Measurements from ENCODE around the gene XRCC1.
"Not testable (repeated sequence)": the region's sequence is repeated elsewhere in the genome, so short reads cannot be mapped to it uniquely, and the experiment has no call there.

The XRCC1 gene

DNA sequence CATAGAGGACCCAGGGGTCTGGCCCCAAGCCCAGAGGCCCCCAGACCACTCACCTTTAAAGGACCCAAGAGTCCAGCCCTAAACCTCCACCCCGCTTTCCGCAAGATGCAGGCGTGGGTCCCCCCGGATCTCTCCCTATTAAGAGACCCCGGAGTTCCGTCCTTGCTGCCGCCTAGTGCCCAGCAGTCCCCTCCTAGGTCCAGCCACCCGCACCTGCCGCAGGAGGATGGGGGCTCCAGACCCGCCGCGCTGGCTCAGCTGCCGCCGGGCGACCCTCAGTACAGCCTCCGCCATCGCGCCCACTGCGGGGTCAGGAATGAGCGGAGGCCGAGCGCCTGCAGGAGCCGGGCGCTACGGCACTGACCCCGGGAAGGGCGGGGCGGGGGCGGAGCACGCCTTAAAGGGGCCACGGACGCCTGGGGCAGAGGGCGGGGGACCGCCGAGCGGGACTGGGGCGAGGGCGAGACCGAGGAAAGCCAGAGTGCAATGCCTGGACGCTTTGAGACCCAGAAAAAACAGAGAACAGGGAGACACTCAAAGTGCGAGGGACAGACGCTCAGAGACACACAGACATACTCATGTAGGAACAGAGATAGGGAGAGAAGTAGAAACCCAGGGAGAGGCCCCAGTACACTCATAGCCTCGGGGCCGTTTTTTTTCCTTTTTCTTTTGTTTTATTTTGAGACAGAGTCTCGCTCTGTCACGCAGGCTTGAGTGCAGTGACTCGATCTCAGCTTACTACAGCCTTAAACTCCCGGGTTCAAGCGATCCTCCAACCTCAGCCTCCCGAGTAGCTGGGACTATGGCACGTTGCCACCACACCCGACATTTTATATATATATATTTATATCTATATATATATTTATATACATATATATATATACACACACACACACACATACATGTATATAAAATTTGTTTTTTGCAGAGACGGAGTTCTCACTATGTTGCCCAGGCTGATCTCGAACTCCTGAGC, 48.2 kb downstream of the XRCC1 start, which contains the start of gene ETHE1:
Gene ETHE1, minus strand, starts transcription at position 318 of the 976 bp plus-strand sequence. Its CDS starts 24 bp downstream, at position 294.
- DNase-seq (ENCODE audit: extremely low read depth, insufficient read length): peak; percentile 86
- Histone ChIP-seq H3K27me3 (replicated peaks; ENCODE audit: control insufficient read depth, insufficient read depth, low read length) (no peaks in the 10 kb centered on the region), H3K36me3 (ENCODE audit: control insufficient read depth, insufficient read depth, low read length) (no peaks in the 10 kb centered on the region; the same call in 1 of the 2 replicates), H3K4me3 (replicated peaks; ENCODE audit: low read depth, low read length) (peak within 1 kb of the TSS; percentile 94)
- TF ChIP-seq, protein P1, sequence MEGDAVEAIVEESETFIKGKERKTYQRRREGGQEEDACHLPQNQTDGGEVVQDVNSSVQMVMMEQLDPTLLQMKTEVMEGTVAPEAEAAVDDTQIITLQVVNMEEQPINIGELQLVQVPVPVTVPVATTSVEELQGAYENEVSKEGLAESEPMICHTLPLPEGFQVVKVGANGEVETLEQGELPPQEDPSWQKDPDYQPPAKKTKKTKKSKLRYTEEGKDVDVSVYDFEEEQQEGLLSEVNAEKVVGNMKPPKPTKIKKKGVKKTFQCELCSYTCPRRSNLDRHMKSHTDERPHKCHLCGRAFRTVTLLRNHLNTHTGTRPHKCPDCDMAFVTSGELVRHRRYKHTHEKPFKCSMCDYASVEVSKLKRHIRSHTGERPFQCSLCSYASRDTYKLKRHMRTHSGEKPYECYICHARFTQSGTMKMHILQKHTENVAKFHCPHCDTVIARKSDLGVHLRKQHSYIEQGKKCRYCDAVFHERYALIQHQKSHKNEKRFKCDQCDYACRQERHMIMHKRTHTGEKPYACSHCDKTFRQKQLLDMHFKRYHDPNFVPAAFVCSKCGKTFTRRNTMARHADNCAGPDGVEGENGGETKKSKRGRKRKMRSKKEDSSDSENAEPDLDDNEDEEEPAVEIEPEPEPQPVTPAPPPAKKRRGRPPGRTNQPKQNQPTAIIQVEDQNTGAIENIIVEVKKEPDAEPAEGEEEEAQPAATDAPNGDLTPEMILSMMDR (IDR thresholded peaks at IDR 0.05; ENCODE audit: insufficient read depth, low read length, poor library complexity, severe bottlenecking): no peak

DNA sequence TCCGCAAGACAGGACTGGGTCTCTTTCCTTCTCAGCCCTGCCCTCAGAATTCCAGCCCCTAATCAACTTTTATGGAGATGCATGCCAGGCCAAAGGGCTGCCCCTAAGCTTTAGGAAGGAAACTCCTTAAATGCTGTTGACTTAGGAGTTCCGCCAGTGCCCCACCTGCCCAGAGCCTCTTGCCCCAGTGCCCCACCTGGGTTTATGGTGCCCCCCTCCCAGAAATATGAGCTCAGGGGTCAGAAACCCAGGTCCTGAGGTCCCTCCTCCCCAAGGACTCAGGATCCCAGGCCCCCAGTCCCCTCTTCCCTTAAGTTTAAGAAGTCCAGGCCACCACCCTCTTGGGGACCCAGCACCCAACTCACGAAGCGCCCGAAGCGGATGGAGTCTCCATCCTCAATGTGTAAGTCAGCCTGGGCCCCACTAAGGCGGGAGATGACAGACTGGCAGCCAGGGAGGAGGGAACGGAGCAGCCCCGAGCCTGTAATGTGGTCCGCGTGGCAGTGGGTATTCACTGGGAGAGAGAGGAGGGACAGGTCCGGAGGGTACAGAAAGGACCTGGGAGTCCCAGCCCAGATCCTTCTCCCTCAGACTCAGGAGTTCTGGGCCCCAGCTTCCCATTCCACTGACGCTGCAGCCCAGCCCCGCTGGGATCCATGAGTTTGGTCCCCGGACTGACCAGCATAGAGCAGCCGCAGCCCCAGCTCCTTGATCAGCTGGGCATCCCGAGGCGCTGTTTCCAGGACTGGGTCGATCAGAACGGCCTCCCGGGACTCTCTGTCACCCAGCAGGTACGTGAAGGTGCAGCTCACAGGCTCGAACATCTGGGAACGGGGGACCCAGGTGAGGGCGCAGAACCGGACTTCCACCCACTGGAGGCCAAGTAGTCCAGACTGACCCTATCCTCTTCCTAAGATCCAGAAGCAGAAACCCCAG, 49.2 kb downstream of the XRCC1 start:
- no peak for DNase-seq (ENCODE audit: extremely low read depth, insufficient read length)
- no peaks in the 10 kb centered on the region for H3K27me3 ChIP-seq (replicated peaks; ENCODE audit: control insufficient read depth, insufficient read depth, low read length)
- H3K4me3 ChIP-seq (replicated peaks; ENCODE audit: low read depth, low read length): peak overlapping the region; percentile 94
- TF ChIP-seq, protein P1 (IDR thresholded peaks at IDR 0.05; ENCODE audit: insufficient read depth, low read length, poor library complexity, severe bottlenecking): no peak
- H3K36me3 ChIP-seq (ENCODE audit: control insufficient read depth, insufficient read depth, low read length): no peaks in the 10 kb centered on the region; the same call in 1 of the 2 replicates

DNA sequence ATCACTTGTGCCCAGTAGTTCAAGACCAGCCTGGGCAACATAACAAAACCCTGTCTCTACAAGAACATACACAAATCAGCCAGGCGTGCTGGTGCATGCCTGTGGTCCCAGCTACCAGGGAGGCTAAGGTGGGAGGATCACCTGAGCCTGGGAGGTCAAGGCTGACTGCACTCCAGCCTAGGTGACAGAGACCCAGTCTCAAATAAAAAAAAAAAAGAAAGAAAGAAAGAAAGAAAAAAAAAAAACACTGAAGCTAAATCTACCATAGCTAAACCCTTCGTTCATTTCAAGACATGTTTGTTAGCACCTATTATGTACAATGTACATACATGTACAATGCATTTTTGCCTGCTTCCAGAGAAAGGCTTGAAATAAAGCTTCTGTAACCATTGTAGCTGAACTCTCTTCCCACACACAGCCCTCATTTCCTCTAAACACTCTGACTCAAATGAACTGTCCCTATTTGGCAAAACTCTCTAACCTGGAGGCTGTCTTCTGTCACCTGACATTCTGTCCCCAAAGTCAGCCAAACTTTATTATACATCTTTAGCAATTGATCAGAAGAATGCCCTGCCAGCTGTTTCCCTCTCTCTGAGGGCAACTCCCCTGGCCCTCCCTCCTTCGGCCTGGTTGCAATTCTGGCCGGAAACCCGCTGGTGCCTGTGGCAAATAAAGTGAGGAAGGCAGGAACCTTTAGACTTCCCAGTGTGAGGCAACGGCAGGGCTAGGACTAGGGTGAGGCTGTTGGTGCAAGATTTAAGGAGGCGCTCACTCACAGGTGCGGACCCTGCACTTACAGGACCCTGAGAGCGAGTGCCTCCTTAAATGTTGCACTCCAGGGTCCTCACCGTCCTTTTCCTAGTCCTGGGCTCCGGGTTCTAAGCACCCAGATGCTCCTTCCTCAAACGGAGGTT, 50.1 kb downstream of the XRCC1 start:
- Histone ChIP-seq H3K27me3 (replicated peaks; ENCODE audit: control insufficient read depth, insufficient read depth, low read length) (no peaks in the 10 kb centered on the region), H3K4me3 (replicated peaks; ENCODE audit: low read depth, low read length) (peak overlapping the region; percentile 94), H3K36me3 (ENCODE audit: control insufficient read depth, insufficient read depth, low read length) (no peaks in the 10 kb centered on the region; the same call in 1 of the 2 replicates)
- DNase-seq (ENCODE audit: extremely low read depth, insufficient read length): peak; percentile 47
- TF ChIP-seq, protein P1 (IDR thresholded peaks at IDR 0.05; ENCODE audit: insufficient read depth, low read length, poor library complexity, severe bottlenecking): no peak

DNA sequence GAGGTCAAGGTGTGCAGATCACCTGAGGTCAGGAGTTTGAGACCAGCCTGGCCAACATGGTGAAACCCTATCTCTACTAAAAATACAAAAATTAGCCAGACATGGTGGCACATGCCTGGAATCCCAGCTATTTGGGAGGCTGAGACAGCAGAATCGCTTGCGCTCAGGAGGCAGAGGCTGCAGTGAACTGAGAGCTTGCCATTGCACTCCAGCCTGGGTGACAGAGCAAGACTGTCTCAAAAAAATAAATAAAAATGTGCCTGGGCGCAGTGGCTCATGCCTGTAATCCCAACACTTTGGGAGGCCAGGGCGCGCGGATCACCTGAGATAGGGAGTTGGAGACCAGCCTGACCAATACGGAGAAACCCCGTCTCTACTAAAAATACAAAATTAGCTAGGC, 51.6 kb downstream of the XRCC1 start:
- not testable (repeated sequence) for H3K4me3 ChIP-seq (replicated peaks; ENCODE audit: low read depth, low read length); H3K27me3 ChIP-seq (replicated peaks; ENCODE audit: control insufficient read depth, insufficient read depth, low read length); H3K36me3 ChIP-seq (ENCODE audit: control insufficient read depth, insufficient read depth, low read length); DNase-seq (ENCODE audit: extremely low read depth, insufficient read length)

DNA sequence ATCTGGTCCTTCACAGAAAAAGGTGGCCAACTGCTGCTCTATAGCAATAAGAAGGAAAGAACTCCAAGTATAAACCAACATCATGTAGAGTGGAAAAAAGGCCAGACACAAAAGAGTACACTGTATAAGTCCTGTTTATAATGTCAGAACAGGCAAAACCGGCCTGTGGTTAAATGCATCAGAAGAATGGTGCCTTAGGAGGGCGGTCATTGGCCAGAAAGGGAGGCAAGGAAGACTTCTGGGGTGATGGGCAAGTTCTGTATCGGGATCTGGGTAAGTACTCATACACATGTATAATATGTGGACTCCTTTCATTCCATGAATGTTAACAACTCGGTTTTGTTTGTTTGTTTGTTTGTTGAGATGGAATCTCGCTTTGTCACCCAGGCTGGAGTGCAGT, 52.4 kb downstream of the XRCC1 start:
- TF ChIP-seq, protein P1 (IDR thresholded peaks at IDR 0.05; ENCODE audit: insufficient read depth, low read length, poor library complexity, severe bottlenecking): no peak
- Histone ChIP-seq H3K27me3 (replicated peaks; ENCODE audit: control insufficient read depth, insufficient read depth, low read length) (no peaks in the 10 kb centered on the region), H3K36me3 (ENCODE audit: control insufficient read depth, insufficient read depth, low read length) (no peaks in the 10 kb centered on the region; the same call in 1 of the 2 replicates), H3K4me3 (replicated peaks; ENCODE audit: low read depth, low read length) (no peak overlapping the region)
- no peak for DNase-seq (ENCODE audit: extremely low read depth, insufficient read length)
